Measurements from ENCODE around the gene FRAS1.

- TF ChIP-seq TARDBP (IDR thresholded peaks at IDR 0.05) (no peak), FOXA1 (IDR thresholded peaks at IDR 0.05) (no peak), HDGF (IDR thresholded peaks at IDR 0.05; ENCODE audit: borderline replicate concordance) (no peak), FOXM1 (IDR thresholded peaks at IDR 0.05; ENCODE audit: borderline replicate concordance) (no peak), ZNF384 (IDR thresholded peaks at IDR 0.05) (no peak), FOXK2 (IDR thresholded peaks at IDR 0.05) (no peak), ELF4 (IDR thresholded peaks at IDR 0.05) (no peak), SUZ12 (IDR thresholded peaks at IDR 0.05) (no peak), BHLHE40 (IDR thresholded peaks at IDR 0.05; ENCODE audit: borderline replicate concordance) (no peak), CTBP1 (IDR thresholded peaks at IDR 0.05; ENCODE audit: borderline replicate concordance) (no peak)
Observed at GRCh38 chr4:78534286-78534955, 477.3 kb downstream of the FRAS1 start.

Data from HEK293T (cell line).